GM10248 (cell line): Measurements from ENCODE around the gene LDLRAD3.

Source experiments
- CTCF ChIA-PET: fragments of 300-600 bp; sonication (Branson Sonifier 250); formaldehyde crosslinking; extraction: SDS; loops from one replicate; lab custom pipeline; 2021; ENCODE audit warnings: antibody characterized with exemption; lab: Yijun Ruan, JAX
- POLR2A ChIA-PET: fragments of 350-650 bp; sonication (Branson Sonifier 250); formaldehyde crosslinking; extraction: SDS; loops from one replicate; lab custom pipeline; 2020; ENCODE audit warnings: antibody characterized with exemption; lab: Yijun Ruan, JAX
- DNase-seq: peaks from one replicate; pipeline ENCODE4 v3.0.0; 2012; ENCODE audit errors: extremely low spot score
- CTCF ChIP-seq: IDR thresholded peaks from 2 replicates; pipeline ENCODE4 v1.5.1; 2012; ENCODE audit warnings: mild to moderate bottlenecking, low read depth; ENCODE audit errors: extremely low read depth, missing control alignments, control extremely low read depth

The LDLRAD3 gene

GRCh38 chr11:36192425-36193289 lies 248.8 kb downstream of the LDLRAD3 start:
- CTCF ChIA-PET = interaction anchor here (1.0 kb wide), 1 partner anchor 13 kb away, joined by 4 read pairs; no protein-coding TSS in a partner anchor

GRCh38 chr11:36193290-36193619 lies 249.4 kb downstream of the LDLRAD3 start:
- ChIA-PET POLR2A (no interaction called here), CTCF (interaction anchor here (1.0 kb wide), 1 partner anchor 12 kb away, joined by 4 read pairs; no protein-coding TSS in a partner anchor)
- TF ChIP-seq CTCF = no peak
- DNase-seq = no peak

More at GRCh38 chr11:36192425-36193289, 248.8 kb downstream of the LDLRAD3 start:
- no peak for TF ChIP-seq CTCF
- DNase-seq = no peak
- POLR2A ChIA-PET = no interaction called here

- ChIA-PET POLR2A (no interaction called here), CTCF (interaction anchor here (1.4 to 2.2 kb wide), 3 partner anchors 12 to 299 kb away, joined by 3 to 5 read pairs (median 4); no protein-coding TSS in a partner anchor)
- DNase-seq = no peak
- no peak for TF ChIP-seq CTCF
Observed at GRCh38 chr11:36193721-36194120, 249.9 kb downstream of the LDLRAD3 start.

- CTCF ChIA-PET = interaction anchor here (2.2 kb wide), 1 partner anchor 14 kb away, joined by 5 read pairs; no protein-coding TSS in a partner anchor
- POLR2A ChIA-PET = no interaction called here
- DNase-seq = no peak
- no peak for TF ChIP-seq CTCF
Observed at GRCh38 chr11:36195496-36196354, 251.9 kb downstream of the LDLRAD3 start.

GRCh38 chr11:36196411-36196998 lies 252.6 kb downstream of the LDLRAD3 start:
- POLR2A ChIA-PET = no interaction called here
- CTCF ChIA-PET = no interaction called here
- no peak for TF ChIP-seq CTCF
- DNase-seq = no peak

- ChIA-PET CTCF (interaction anchor here (0.7 to 1.1 kb wide), 2 partner anchors 13 to 30 kb away, joined by 3 read pairs; no protein-coding TSS in a partner anchor), POLR2A (no interaction called here)
- TF ChIP-seq CTCF = no peak
- DNase-seq = no peak
Observed at GRCh38 chr11:36201411-36201810, 257.5 kb downstream of the LDLRAD3 start.
